Stimulated activated CD8-positive, alpha-beta memory T cell treated with anti-CD3 and anti-CD28 coated beads, Interleukin-15, amount 100 ng/mL, for 1 hour (primary cell): ENCODE results near the gene LILRB5.
"Not testable (repeated sequence)": the region's sequence is repeated elsewhere in the genome, so short reads cannot be mapped to it uniquely, and the experiment has no call there.

Experiments
- DNase-seq: peaks from one replicate; pipeline ENCODE4 v3.0.0-alpha.2; 2020; ENCODE audit warnings: low read depth

Gene LILRB5

GRCh38 chr19:54211235-54211634 lies 45.8 kb downstream of the LILRB5 start:
- DNase-seq = no peak

- DNase-seq = no peak
These were observed 47.1 kb downstream of the LILRB5 start for GRCh38 chr19:54209811-54210494.

- DNase-seq = no peak
These were observed 47.8 kb downstream of the LILRB5 start for GRCh38 chr19:54209058-54209810.

GRCh38 chr19:54208784-54209057 lies 48.4 kb downstream of the LILRB5 start:
- no peak for DNase-seq

- DNase-seq = no peak
These were observed 48.9 kb downstream of the LILRB5 start for GRCh38 chr19:54207983-54208783.

- no peak for DNase-seq
These were observed 49.4 kb downstream of the LILRB5 start for GRCh38 chr19:54207676-54207982.

GRCh38 chr19:54207193-54207592 lies 49.9 kb downstream of the LILRB5 start:
- DNase-seq = not testable (repeated sequence)

- DNase-seq = no peak
These were observed 50.3 kb downstream of the LILRB5 start for GRCh38 chr19:54206831-54207177.

- no peak for DNase-seq
These were observed 50.8 kb downstream of the LILRB5 start for GRCh38 chr19:54206030-54206830.

GRCh38 chr19:54204767-54205468 lies 52.2 kb downstream of the LILRB5 start:
- no peak for DNase-seq

- DNase-seq = no peak
These were observed 53.9 kb downstream of the LILRB5 start for GRCh38 chr19:54203151-54203611.

- DNase-seq = no peak
These were observed 55.1 kb downstream of the LILRB5 start for GRCh38 chr19:54201980-54202379.

GRCh38 chr19:54201172-54201701 lies 55.8 kb downstream of the LILRB5 start:
- DNase-seq = no peak
